Duodenal mucosa (tissue), 2 donors: ENCODE measurements around the gene SMPX.
"Not testable (repeated sequence)": the region's sequence is repeated elsewhere in the genome, so short reads cannot be mapped to it uniquely, and the experiment has no call there.

Experiments used
- H3K27ac ChIP-seq: one replicate; pipeline ENCODE4 v1.7.0; 2013; ENCODE audit warnings: low read depth, low read length
- H3K27me3 ChIP-seq, 2 donors: one replicate each; pipeline ENCODE4 v1.7.0; 2013; ENCODE audit warnings: low read length in 2 of 2, control low read depth in 1 of 2; ENCODE audit not compliant: insufficient read depth in 2 of 2, control insufficient read depth in 1 of 2
- H3K36me3 ChIP-seq, 2 donors: one replicate each; pipeline ENCODE4 v1.7.0; 2013; ENCODE audit warnings: low read length in 2 of 2, control low read depth in 1 of 2; ENCODE audit not compliant: insufficient read depth in 2 of 2, control insufficient read depth in 1 of 2
- H3K4me1 ChIP-seq, 2 donors: one replicate each; pipeline ENCODE4 v1.7.0; 2013; ENCODE audit warnings: low read length in 2 of 2, control low read depth in 1 of 2; ENCODE audit not compliant: insufficient read depth in 2 of 2, control insufficient read depth in 1 of 2
- H3K4me3 ChIP-seq, 2 donors: one replicate each; pipeline ENCODE4 v1.7.0; 2013; ENCODE audit warnings: low read length in 2 of 2, low read depth in 1 of 2
- H3K9ac ChIP-seq, 2 donors: one replicate each; pipeline ENCODE4 v1.7.0; 2013; ENCODE audit warnings: low read length in 2 of 2, low read depth in 1 of 2
- H3K9me3 ChIP-seq, 2 donors: one replicate each; pipeline ENCODE4 v1.7.0; 2013; ENCODE audit warnings: low read length in 2 of 2, control low read depth in 1 of 2; ENCODE audit not compliant: control insufficient read depth in 1 of 2

The SMPX gene

DNA sequence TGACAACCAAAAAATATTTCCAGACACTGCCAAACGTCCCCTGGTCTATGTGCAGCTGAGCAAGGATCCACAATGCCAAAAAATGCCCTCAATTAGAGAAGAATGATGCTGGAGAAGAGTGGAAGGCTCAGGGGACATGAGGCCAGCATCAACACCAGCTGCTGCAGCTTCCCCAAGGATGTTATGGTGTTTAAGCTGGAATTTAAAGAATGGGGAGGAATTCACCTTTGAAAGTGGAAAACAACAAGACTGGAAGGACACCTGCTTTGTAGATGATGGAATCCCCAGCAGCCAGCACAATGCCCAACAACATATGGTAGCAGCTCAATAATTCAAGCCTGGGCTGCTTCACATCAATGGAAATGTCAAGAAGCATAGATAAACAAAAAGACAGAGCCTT is 20.3 kb upstream of the SMPX start:
- H3K27ac ChIP-seq = no peak overlapping the region
- H3K9me3 ChIP-seq = no peaks in the 10 kb centered on the region
- no peak overlapping the region for H3K4me3 ChIP-seq
- no peaks in the 10 kb centered on the region for H3K27me3 ChIP-seq
- no peaks in the 10 kb centered on the region for H3K36me3 ChIP-seq
- no peaks in the 10 kb centered on the region for H3K4me1 ChIP-seq
- H3K9ac ChIP-seq = no peak overlapping the region

DNA sequence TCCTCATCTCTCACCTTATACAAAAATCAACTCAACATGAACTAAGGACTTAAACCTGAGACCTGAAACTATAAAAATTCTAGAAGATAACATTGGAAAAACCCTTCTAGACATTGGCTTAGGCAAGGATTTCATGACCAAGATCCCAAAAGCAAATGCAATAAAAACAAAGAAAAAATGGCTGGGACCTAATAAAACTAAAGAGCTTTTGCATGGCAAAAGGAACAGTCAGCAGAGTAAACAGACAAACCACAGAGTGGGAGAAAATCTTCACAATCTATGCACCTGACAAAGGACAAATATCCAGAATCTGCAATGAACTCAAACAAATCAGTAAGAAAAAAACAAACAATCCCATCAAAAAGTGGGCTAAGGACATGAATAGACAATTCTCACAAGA is 17.2 kb upstream of the SMPX start:
- not testable (repeated sequence) for H3K9me3 ChIP-seq, H3K4me1 ChIP-seq, H3K4me3 ChIP-seq, H3K36me3 ChIP-seq, H3K27ac ChIP-seq, H3K27me3 ChIP-seq, H3K9ac ChIP-seq

DNA sequence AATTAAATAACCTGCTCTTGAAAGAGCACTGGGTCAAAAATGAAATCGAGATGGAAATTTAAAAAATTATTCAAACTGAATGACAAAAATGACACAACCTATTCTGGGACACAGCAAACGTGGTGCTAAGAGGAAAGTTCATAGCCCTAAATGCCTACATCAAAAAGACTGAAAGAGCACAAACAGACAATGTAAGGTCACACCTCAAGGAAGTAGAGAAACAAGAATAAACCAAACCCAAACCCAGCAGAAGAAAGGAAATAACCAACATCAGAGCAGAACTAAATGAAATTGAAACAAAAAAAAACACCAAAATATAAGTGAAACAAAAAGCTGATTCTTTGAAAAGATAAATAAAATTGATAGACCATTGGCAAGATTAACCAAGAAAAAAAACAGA is 15.1 kb upstream of the SMPX start:
- H3K27ac ChIP-seq, H3K27me3 ChIP-seq, H3K36me3 ChIP-seq, H3K4me3 ChIP-seq, H3K4me1 ChIP-seq, H3K9ac ChIP-seq, H3K9me3 ChIP-seq: not testable (repeated sequence)

- Histone ChIP-seq H3K4me3 (no peak overlapping the region), H3K9ac (no peak overlapping the region), H3K27me3 (no peaks in the 10 kb centered on the region), H3K27ac (no peak overlapping the region), H3K9me3 (no peaks in the 10 kb centered on the region), H3K4me1 (no peaks in the 10 kb centered on the region), H3K36me3 (no peaks in the 10 kb centered on the region)
Observed at GRCh38 chrX:21770631-21771321, 12.9 kb upstream of the SMPX start.

- H3K4me3 ChIP-seq = no peak overlapping the region
Observed at GRCh38 chrX:21766101-21766500, 8.2 kb upstream of the SMPX start.

GRCh38 chrX:21764008-21764407 is 6.1 kb upstream of the SMPX start:
- Histone ChIP-seq H3K9me3 (no peaks in the 10 kb centered on the region), H3K27me3 (no peaks in the 10 kb centered on the region), H3K4me3 (no peak overlapping the region), H3K27ac (no peak overlapping the region), H3K9ac (no peak overlapping the region), H3K4me1 (no peaks in the 10 kb centered on the region), H3K36me3 (no peaks in the 10 kb centered on the region)

More at GRCh38 chrX:21766101-21766500, 8.2 kb upstream of the SMPX start:
- Histone ChIP-seq H3K4me1 (no peaks in the 10 kb centered on the region), H3K9me3 (no peaks in the 10 kb centered on the region), H3K9ac (no peak overlapping the region), H3K27me3 (no peaks in the 10 kb centered on the region), H3K27ac (no peak overlapping the region), H3K36me3 (no peaks in the 10 kb centered on the region)

DNA sequence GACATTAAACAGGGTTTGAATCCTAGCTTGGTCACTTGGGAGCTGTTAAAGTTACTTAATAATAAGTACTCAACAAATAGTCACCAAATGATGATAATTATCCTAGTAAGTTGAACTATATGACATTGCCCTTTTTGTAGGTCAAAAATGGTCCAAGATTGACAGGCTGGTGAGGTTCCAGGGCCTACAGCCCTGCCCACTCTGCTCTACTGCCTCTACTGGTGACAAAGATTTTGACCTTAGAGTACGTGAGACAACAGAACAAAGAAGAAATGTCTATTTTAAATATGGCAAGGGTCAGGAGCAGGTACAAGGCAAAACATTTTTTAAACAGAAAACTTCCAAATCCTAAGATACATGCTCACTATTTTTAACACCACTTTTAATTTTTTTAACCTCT is 572 bp upstream of the SMPX start:
- H3K27ac ChIP-seq = no peak overlapping the region
- H3K9me3 ChIP-seq = no peaks in the 10 kb centered on the region
- no peak overlapping the region for H3K4me3 ChIP-seq
- H3K27me3 ChIP-seq = no peaks in the 10 kb centered on the region
- H3K36me3 ChIP-seq = no peaks in the 10 kb centered on the region
- no peak overlapping the region for H3K9ac ChIP-seq
- H3K4me1 ChIP-seq = no peaks in the 10 kb centered on the region

DNA sequence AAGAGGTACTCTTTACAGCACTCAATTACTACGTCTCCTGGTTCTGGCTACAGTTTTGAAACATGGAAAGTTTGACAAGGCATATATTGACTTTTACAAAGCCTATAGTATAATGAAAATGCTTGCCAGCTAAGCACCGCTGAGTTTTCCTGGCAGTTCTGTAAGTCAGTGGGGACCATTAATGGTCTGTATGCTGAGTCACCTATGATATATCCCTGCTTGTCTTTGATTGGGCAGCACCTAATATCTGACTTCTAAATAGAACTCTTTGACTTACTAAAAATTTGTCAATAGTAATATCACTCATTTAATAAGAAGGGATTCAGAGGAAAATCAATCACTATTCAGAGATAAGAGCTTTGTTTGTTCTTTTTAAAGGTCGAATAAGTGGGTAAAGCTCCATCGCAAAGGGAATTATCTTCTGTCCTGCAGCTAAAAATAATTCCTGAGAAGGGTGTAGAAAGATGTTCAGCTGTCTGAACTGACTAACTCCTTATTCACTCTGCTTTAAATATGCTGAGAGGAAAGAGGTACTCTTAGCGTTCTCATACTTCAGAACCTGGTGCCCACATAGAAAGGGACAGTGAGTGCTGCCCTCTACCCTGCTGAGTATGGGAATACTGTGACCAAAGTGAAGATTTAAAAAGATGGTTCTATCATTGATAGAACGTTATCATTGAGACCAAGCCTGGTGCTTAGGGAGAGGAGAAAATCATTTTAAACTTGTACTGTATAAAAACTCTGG is 959 bp downstream of the SMPX start:
- no peak overlapping the region for H3K4me3 ChIP-seq
- no peak overlapping the region for H3K9ac ChIP-seq
- H3K27ac ChIP-seq = no peak overlapping the region
- H3K9me3 ChIP-seq = no peaks in the 10 kb centered on the region
- H3K36me3 ChIP-seq = no peaks in the 10 kb centered on the region
- no peaks in the 10 kb centered on the region for H3K4me1 ChIP-seq
- no peaks in the 10 kb centered on the region for H3K27me3 ChIP-seq

DNA sequence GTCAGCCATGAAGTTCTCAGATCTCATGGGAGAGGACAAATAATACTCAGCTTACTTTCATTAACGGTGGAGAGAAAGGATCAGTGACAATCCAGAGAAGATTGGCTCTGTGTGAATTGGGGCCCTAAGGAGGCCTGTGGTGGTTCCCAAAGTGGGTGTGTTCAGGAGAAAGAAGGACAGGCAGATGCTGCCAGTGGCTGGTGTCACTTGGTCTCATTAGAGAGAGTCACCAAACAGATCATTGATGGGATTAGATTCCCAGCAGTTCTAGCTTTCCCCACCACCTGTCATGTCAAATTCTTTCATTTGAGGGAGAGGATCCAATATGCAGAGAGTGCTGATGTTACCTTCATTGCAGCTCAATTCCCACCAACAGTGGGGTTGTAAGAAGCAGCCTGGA is 8.0 kb downstream of the SMPX start:
- Histone ChIP-seq H3K27ac (no peak overlapping the region), H3K4me1 (peaks cover 0 to 6% of the 10 kb centered on the region in 2 donors), H3K9ac (no peak overlapping the region), H3K4me3 (no peak overlapping the region), H3K36me3 (no peaks in the 10 kb centered on the region), H3K9me3 (no peaks in the 10 kb centered on the region), H3K27me3 (no peaks in the 10 kb centered on the region)

- Histone ChIP-seq H3K4me3 (no peak overlapping the region), H3K4me1 (peaks cover 0 to 6% of the 10 kb centered on the region in 2 donors), H3K36me3 (no peaks in the 10 kb centered on the region), H3K9ac (no peak overlapping the region), H3K27ac (no peak overlapping the region), H3K9me3 (no peaks in the 10 kb centered on the region), H3K27me3 (no peaks in the 10 kb centered on the region)
Observed at GRCh38 chrX:21748235-21748634, 9.7 kb downstream of the SMPX start.
